Upper lobe of left lung (tissue), 6 donors: ENCODE data around the gene STMN1. TPM values are rescaled to one million over a fixed set of nuclear protein-coding genes. Genes with fewer than 3 reads are reported as not detected.
"Not testable (repeated sequence)": the region's sequence is repeated elsewhere in the genome, so short reads cannot be mapped to it uniquely, and the experiment has no call there.

ENCODE experiments used
- ATAC-seq, 2 donors: fragments of 200-7000 bp; cut with Tn5 transposase; one replicate each; pipeline ENCODE4 v1.9.1; 2022; ENCODE audit warnings: mild to moderate bottlenecking in 2 of 2, moderate library complexity in 2 of 2; ENCODE audit not compliant: low FRiP score in 2 of 2
- DNase-seq, 2 donors: peaks; one replicate each; pipeline ENCODE4 v3.0.0-alpha.2; 2019 to 2020
- H3K27ac ChIP-seq, 4 donors: fragments of 200-600 bp; sonication (generic); one replicate each; pipeline ENCODE4 v1.5.1; 2016 to 2019
- H3K27me3 ChIP-seq, 4 donors: fragments of 200-600 bp; sonication (generic); one replicate each; pipeline ENCODE4 v1.5.1; 2017 to 2019
- H3K36me3 ChIP-seq, 4 donors: fragments of 200-600 bp; sonication (generic); one replicate each; pipeline ENCODE4 v1.5.1; 2016 to 2019
- H3K4me1 ChIP-seq, 4 donors: fragments of 200-600 bp; sonication (generic); one replicate each; pipeline ENCODE4 v1.5.1; 2018 to 2019
- H3K4me3 ChIP-seq, 4 donors: fragments of 200-600 bp; sonication (generic); one replicate each; pipeline ENCODE4 v1.5.1; 2017 to 2019; ENCODE audit warnings: mild to moderate bottlenecking in 2 of 4, moderate library complexity in 1 of 4
- H3K9me3 ChIP-seq, 4 donors: fragments of 200-600 bp; sonication (generic); one replicate each; pipeline ENCODE4 v1.5.1; 2018 to 2019
- EP300 ChIP-seq, 4 donors: sonication (generic); formaldehyde crosslinking; IDR thresholded peaks; one replicate each; pipeline ENCODE4 v1.5.1; 2017; ENCODE audit warnings: antibody characterized with exemption in 4 of 4, control low read depth in 2 of 4
- POLR2A ChIP-seq, 4 donors: fragments of 450-650 bp; IDR thresholded peaks; one replicate each; pipeline ENCODE4 v1.5.1; 2016 to 2017; ENCODE audit warnings: antibody characterized with exemption in 4 of 4, mild to moderate bottlenecking in 2 of 4
- POLR2AphosphoS5 ChIP-seq, 2 donors: sonication (generic); formaldehyde crosslinking; IDR thresholded peaks; one replicate each; pipeline ENCODE4 v1.5.1; 2017; ENCODE audit warnings: antibody characterized with exemption in 2 of 2
- WGBS, 2 donors: methylation state at CpG; one replicate each; pipeline ENCODE4 v1.1.5; 2017 to 2018; 5-methylcytosine and 5-hydroxymethylcytosine counted together
- total RNA-seq, 6 donors: library from RNA; depleted of rRNA in 4 of 6; stranded (reverse); fragments of >200 nt in 4 of 6; gene quantifications; one replicate each; pipeline versions ENCODE4 v1.1.0 to v1.2.1, GENCODE V29; 2016 to 2021
- TF ChIP-seq, protein P1 (sequence below), 6 experiments: fragments of 450-650 bp in 4 of 6; fragments of 200-600 bp in 2 of 6; sonication (generic) in 2 of 6; IDR thresholded peaks; one replicate each; pipeline ENCODE4 v1.5.1; 2016 to 2019; ENCODE audit warnings: antibody characterized with exemption in 6 of 6
- donor health status: DM: no; HTN: no; CAD: no; lungs with moderate emphysema.
- donor health status: DM: no; HTN: yes; CAD: no; lungs with severe emphysema.

Gene STMN1
- total RNA-seq, 6 donors from 2014 or later: 38.3 to 103 (median 52.2) TPM

DNA sequence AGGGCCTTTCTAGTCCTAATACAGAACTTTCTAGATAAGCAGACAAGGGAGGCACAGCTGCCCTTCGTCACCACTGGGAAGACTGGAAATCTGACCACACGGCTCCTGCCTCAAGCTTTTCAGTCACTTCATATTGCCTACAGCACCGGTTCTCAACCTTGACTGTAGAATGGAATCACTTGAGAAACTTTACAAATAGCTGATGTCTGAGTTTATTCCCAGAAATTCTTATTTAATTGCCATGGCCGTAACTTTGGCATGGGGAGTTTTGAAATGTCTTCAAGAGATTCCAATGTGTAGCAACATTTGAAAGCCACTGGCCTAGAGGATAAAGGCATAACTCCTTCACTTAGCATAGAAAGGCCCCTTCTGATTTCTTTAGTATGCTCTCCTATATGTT is 42.4 kb upstream of the STMN1 start:
- ATAC-seq: no peak
- Histone ChIP-seq H3K9me3 (peaks cover 0 to 7% (median 2%) of the 10 kb centered on the region in 4 donors), H3K36me3 (no peaks in the 10 kb centered on the region), H3K27ac (no peak overlapping the region), H3K4me3 (no peak overlapping the region), H3K27me3 (no peaks in the 10 kb centered on the region), H3K4me1 (no peaks in the 10 kb centered on the region)
- TF ChIP-seq, protein P1, sequence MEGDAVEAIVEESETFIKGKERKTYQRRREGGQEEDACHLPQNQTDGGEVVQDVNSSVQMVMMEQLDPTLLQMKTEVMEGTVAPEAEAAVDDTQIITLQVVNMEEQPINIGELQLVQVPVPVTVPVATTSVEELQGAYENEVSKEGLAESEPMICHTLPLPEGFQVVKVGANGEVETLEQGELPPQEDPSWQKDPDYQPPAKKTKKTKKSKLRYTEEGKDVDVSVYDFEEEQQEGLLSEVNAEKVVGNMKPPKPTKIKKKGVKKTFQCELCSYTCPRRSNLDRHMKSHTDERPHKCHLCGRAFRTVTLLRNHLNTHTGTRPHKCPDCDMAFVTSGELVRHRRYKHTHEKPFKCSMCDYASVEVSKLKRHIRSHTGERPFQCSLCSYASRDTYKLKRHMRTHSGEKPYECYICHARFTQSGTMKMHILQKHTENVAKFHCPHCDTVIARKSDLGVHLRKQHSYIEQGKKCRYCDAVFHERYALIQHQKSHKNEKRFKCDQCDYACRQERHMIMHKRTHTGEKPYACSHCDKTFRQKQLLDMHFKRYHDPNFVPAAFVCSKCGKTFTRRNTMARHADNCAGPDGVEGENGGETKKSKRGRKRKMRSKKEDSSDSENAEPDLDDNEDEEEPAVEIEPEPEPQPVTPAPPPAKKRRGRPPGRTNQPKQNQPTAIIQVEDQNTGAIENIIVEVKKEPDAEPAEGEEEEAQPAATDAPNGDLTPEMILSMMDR (IDR thresholded peaks at IDR 0.05): no peak
- no peak for TF ChIP-seq POLR2A (IDR thresholded peaks at IDR 0.05)
- WGBS, 2 donors: 84 to 85% methylated on average over 3 to 4 of the region's 4 CpGs
- no peak for DNase-seq

DNA sequence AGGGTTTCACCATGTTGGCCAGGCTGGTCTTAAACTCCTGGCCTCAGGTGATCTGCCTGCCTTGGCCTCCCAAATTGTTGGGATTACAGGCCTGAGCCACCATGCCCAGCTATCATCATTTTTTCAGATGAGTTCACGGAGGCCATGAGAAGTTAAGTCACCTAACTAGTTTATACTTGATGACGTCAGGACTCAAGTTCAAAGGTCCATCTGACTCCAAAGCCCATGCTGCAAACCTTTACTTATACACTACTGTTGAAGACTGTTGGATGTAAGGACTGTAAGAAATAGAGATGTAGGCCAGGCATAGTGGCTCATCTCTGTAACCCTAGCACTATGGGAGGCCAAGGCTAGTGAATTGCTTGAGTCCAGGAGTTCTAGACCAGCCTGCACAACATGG is 40.8 kb upstream of the STMN1 start:
- H3K9me3 ChIP-seq: peaks cover 0 to 10% (median 4%) of the 10 kb centered on the region in 4 donors
- H3K4me1 ChIP-seq: no peaks in the 10 kb centered on the region

GRCh38 chr1:25945761-25946160 is 39.5 kb upstream of the STMN1 start:
- no peaks in the 10 kb centered on the region for H3K27me3 ChIP-seq
- DNase-seq (no peak), ATAC-seq (no peak)
- peaks cover 0 to 10% (median 4%) of the 10 kb centered on the region in 4 donors for H3K9me3 ChIP-seq
- no peaks in the 10 kb centered on the region for H3K4me1 ChIP-seq
- no peak overlapping the region for H3K27ac ChIP-seq
- TF ChIP-seq POLR2A (IDR thresholded peaks at IDR 0.05) (no peak), EP300 (IDR thresholded peaks at IDR 0.05) (no peak), POLR2AphosphoS5 (IDR thresholded peaks at IDR 0.05) (no peak)
- TF ChIP-seq, protein P1 (IDR thresholded peaks at IDR 0.05): no peak
- H3K36me3 ChIP-seq: no peaks in the 10 kb centered on the region
- H3K4me3 ChIP-seq: no peak overlapping the region
- 87 to 91% methylated on average over 5 of the region's 5 CpGs for WGBS, 2 donors

More for the DNA sequence above, 40.8 kb upstream of the STMN1 start:
- TF ChIP-seq POLR2A (IDR thresholded peaks at IDR 0.05) (no peak), POLR2AphosphoS5 (IDR thresholded peaks at IDR 0.05) (no peak), EP300 (IDR thresholded peaks at IDR 0.05) (no peak)
- TF ChIP-seq, protein P1 (IDR thresholded peaks at IDR 0.05): no peak
- no peak overlapping the region for H3K27ac ChIP-seq
- H3K27me3 ChIP-seq: no peaks in the 10 kb centered on the region
- 90 to 100% methylated on average over 2 of the region's 2 CpGs for WGBS, 2 donors
- no peak overlapping the region for H3K4me3 ChIP-seq
- H3K36me3 ChIP-seq: no peaks in the 10 kb centered on the region
- ATAC-seq (no peak), DNase-seq (no peak)

DNA sequence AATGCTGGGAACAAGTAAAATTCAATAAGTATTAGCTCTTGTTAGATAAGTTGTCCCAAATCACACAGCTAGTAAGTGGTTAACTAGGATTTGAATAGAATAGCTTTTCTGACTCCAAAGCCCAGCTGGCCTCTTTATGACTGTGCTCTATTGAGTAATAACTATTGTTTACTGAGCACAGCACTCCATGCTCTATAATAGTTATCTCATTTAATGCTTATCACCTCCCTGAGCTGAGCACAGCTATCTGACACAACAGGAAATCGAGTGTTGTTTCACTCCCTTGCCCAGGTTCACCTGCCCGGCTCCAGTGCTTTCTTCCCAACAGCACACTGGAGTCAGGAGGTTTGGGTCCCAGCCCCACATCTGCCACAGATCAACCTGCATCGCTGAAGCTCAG is 38.8 kb upstream of the STMN1 start:
- Histone ChIP-seq H3K36me3 (no peaks in the 10 kb centered on the region), H3K4me1 (no peaks in the 10 kb centered on the region), H3K27me3 (no peaks in the 10 kb centered on the region), H3K4me3 (no peak overlapping the region), H3K27ac (no peak overlapping the region), H3K9me3 (peaks cover 0 to 10% (median 4%) of the 10 kb centered on the region in 4 donors)
- 72 to 84% methylated on average over 3 of the region's 3 CpGs for WGBS, 2 donors
- ATAC-seq: no peak
- TF ChIP-seq, protein P1 (IDR thresholded peaks at IDR 0.05): no peak
- TF ChIP-seq POLR2AphosphoS5 (IDR thresholded peaks at IDR 0.05) (no peak), POLR2A (IDR thresholded peaks at IDR 0.05) (no peak)
- no peak for DNase-seq

DNA sequence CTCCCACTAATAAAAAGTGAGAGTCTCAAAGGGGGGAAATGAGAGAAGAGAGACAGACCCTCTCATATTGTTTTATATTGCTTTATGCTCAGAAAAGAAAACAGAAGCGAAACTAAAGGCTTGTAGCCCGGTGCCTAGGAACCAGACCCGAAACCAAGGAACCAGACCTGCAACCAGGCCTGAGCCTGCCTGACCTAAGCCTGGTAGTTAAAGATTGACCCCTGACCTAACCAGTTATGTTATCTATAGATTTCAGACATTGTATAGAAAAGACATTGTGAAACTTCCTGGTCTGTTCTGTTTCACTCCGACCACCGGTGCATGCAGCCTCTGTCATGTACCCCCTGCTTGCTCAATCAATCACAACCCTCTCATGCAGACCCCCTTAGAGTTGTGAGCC is 37.3 kb upstream of the STMN1 start:
- not testable (repeated sequence) for H3K4me3 ChIP-seq, H3K27me3 ChIP-seq, H3K27ac ChIP-seq, DNase-seq, H3K36me3 ChIP-seq, ATAC-seq, H3K4me1 ChIP-seq
- 77 to 87% methylated on average over 5 of the region's 5 CpGs for WGBS, 2 donors
- H3K9me3 ChIP-seq: peaks cover 0 to 10% (median 4%) of the 10 kb centered on the region in 4 donors
